GM04503 (cell line): ENCODE data around the gene KRT6B.
A peak's percentile ranks its signal among the peaks of the same experiment; 100 is the strongest.
"Not testable (repeated sequence)": the region's sequence is repeated elsewhere in the genome, so short reads cannot be mapped to it uniquely, and the experiment has no call there.

Experiments
- DNase-seq: peaks from one replicate; pipeline ENCODE4 v3.0.0-alpha.2; 2012; ENCODE audit warnings: low read depth

The KRT6B gene

DNA sequence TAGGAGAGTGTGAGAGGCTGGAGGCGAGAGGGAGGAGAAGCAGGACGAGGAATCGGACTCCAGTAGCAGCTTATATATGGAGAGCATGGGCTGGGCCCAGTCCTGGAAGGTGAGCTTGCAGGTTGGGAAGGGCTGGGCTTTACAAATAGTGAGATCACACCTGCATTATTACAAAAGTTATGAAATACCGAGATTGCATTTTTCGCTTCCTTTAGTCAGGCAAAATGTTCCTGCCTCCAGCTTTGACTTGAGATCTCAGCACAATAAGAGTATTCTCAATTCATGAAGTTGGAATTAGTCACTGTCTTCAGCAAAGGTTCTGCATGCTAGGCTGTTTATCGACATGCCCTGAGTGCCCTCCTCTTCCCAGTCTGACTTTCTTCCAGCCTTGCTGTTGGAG, at the start of gene KRT6B:
TSS of gene KRT6B (minus strand) at position 46 of the 400 bp plus-strand sequence. CDS start 68 bp downstream, outside the sequence.
- DNase-seq, result no peak

DNA sequence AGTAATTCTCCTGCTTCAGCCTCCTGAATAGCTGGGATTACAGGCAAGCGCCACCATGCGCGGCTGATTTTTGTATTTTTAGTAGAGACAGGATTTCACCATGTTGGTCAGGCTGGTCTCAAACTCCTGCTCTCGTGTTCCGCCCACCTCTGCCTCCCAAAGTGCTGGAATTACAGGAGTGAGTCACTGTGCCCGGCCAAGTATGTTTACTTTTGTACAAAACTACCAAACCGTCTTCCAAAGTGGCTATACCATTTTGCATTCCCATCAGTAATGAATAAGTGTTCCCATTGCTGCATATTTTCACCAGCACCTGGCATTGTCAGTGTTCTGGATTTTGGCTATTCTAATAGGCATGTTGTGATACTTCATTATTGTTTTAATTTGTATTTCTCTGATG, 49.5 kb upstream of the KRT6B start:
- DNase-seq, result no peak

DNA sequence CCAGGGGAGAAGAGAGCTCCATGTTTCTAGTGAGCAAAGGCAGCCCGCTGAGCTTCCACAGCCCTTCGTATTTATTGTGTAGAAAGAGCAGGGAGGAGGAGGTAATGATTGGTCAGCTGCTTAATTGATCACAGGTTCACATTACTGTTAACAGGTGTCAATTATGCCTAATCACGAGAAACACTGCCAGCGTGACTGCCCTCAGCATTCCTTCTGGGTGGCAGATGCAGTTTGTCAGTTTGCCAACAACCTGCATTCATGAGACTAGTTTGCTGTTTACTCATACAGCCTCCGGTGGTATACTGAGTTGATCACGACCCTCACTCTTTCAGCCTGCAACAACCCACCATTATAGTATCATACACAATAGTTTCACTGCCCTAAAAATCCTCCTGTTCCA, 48.6 kb upstream of the KRT6B start:
- DNase-seq, result not testable (repeated sequence)

DNA sequence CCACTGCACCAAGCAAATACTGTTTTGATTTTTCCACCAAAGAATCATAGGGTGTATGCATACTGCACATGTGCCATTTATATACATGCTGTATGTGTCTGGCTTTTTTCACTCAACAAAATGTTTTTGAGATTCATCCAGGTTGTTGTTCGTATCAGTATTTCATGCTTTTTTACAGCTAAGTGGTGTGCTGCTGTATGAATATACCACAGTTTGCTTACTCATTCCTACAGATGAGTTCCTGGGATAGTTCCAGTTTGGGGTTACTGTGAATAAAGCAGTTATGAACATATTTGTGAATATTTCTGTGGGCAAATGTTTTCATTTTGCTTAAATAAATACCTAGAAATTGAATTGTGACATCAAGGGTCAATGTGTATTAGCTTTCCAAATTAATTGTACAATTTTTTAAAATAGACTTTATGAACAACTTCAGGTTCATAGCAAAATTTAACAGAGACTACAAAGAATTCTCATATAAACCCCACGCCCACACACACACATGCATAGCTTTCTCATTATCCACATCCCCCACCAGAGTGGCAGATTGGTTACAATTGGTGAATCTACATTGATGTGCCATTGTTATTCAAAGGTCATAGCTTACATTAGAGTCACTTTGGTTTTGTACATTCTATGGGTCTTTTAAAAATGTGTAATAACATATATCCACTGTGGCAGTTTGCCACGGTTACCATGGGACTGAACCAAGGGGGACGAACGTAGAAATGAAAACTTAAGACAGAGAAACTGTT, 48.0 kb upstream of the KRT6B start:
- no peak for DNase-seq

DNA sequence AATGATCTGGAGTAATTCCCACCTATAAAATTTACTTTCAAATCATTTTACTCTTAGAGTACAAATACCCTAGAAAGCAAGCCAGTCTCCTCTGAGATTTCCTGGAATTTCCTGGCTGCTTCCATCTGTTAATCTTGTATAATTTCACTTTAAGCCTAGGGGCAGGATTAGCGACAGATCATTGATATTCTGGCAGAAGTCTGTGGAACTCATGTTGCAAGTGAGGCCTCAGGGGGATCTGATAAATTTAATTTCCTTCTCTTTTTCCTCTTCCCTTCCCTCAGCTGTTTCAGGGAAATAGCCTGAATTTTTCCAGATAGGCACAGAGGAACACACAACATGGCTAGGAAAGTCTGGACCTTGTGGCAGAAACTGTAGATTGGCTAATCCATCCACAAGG, 47.0 kb upstream of the KRT6B start:
- no peak for DNase-seq

DNA sequence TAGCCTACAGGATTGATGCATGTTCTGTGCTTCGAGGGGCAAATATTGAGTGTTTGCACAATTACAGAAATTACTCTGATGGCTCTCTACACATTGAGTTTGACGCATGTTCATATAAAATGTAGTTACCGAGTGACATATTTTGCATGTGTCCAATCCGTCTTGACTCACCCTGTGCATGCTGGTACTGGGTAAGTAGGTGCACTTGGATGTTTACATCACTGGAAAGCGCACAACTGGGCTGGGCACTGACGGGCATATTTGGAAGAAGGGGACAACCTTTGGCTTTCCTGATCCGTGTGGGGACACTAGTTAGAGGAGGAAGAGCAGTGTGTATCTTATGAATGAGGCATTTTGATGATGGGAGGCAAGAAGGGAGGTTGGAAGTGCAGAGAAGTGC, 46.0 kb upstream of the KRT6B start:
- DNase-seq, result no peak

DNA sequence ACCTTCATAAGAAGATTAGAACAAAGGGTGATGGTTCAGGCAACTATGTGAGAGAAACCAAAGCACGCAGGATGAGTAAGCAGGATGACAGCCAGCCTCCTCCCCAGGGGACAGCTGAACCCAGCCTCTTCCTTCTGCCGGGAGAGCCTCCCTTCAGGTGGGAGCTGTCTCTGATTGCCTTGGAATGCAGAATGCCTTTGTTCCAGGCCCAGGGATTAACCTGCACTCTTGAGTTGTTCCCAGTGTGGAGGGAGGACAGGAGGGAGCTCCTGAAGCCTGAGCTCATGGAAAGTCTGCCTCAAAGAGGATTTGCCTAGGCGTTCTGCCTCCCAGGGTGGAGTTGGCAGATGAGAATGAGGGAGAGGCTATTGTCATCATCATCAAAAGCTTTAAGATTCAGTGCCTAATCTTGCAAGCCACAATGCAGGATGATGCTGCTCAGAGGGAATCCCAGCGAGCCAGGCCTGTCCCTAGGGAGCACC, 44.7 kb upstream of the KRT6B start:
- DNase-seq, result peak; percentile 47

DNA sequence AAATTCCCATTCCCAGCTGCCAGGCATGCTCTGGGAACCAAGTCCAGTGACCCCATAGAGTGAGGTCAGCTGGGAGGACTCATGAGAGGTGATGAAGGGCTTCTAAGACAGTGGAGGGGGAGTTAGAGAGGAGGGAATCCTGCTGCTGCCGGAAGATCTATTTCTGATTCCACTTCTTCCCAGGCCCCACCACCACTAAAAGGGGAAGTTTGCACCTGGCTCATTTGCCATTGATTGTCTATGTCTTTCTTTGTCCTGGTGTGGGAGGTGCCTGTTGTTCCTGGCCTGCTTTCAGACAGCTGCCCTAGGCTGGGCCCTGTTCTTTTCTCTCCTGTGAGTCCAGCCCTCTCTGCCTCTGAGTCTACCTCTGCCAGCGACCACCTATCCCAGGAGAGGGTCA, 44.1 kb upstream of the KRT6B start:
- no peak for DNase-seq

DNA sequence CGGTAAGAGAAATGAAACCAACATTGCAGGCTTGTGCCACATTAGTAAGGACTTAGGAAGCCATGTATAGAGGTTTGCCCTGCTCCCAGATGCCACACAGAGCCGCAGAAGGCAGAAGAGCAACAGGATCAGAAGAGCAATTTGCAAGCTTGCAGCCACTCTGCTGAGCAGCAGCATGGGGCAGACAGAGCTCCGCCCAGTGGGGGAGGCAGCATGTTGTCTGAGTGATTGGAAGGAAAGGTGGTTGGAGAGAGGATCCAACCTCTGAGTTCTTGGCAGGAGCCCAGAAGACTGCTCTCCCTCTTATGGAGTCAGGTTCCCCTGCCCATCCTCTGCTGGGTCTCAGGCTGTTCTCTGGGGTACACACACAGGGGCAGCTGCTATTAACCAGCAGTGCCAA, 43.4 kb upstream of the KRT6B start:
- DNase-seq, result no peak

DNA sequence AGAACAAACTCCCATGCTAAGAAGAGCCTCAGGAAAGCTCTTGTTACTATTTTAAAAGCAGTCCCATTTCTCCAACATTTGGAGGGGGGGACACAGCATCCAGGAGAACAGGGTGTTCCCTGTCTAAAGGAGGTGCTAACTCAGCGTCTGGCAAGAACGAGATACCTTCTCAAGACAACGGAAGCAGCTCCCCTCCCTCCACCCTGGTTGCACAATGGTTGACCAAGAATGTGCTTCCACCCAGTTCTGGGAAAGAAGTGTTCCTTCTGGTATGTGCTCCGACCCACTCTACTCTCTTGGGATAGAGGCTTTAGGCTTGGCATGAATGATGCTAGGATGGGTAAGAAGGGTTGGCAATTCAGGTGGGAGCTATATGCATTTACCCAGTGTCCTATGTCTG, 42.6 kb upstream of the KRT6B start:
- DNase-seq, result peak; percentile 34

DNA sequence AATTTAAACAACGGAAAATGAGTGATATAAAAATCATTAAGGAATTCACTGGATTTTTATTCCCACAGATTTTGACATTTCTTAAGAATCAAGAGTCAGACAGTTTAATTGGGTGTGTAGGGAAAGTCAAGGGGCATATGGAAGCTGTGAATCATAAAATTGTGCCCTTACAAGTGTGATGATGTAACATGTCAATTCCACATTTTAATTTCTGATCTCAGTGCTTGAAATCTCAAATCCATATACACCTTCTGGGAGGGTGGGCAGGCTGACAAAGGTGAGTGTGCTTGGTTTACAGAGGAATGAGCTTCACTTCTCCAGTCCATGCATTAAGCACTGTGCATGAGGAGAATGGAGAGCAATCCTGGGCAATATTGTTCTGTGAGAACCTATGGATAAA, 42.2 kb upstream of the KRT6B start:
- DNase-seq, result no peak

DNA sequence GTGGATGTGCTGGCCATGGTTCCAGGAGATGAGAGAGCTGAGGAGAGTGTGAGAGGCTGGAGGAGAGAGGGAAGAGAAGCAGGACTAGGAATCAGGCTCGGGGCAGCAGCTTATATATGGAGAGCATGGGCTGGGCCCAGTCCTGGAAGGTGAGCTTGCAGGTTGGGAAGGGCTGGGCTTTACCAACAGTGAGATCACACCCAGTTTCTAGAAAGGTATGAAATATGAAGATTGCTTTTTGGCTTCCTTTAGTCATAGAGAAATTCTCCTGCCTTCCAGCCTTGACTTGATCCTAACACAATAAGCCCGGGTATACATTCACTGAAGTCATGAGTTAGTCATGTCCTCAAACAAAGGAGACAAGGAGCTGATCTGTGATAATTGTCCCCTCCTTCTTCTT, 41.2 kb upstream of the KRT6B start, which contains the start of gene KRT6A:
TSS of gene KRT6A (minus strand) at position 86 of the 400 bp plus-strand sequence. CDS start at position 17, 69 bp downstream.
- DNase-seq, result no peak

DNA sequence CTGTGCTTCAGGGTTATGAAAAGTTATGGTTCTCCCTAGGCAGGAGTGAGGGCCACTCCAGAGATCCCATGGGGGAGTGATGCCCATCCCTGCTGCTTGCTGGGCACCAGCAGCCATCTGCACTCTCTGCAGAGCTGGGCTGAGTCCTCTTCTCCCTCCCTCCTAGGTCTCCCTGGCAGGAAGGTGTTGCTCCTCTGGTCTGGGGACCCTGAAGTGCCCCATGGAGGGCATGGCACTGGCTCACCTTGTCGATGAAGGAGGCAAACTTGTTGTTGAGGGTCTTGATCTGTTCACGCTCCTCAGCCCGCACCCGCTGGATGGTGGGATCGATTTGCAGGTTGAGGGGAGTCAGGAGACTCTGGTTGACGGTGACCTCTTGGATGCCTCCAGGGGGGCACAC, 40.5 kb upstream of the KRT6B start:
- DNase-seq, result not testable (repeated sequence)

DNA sequence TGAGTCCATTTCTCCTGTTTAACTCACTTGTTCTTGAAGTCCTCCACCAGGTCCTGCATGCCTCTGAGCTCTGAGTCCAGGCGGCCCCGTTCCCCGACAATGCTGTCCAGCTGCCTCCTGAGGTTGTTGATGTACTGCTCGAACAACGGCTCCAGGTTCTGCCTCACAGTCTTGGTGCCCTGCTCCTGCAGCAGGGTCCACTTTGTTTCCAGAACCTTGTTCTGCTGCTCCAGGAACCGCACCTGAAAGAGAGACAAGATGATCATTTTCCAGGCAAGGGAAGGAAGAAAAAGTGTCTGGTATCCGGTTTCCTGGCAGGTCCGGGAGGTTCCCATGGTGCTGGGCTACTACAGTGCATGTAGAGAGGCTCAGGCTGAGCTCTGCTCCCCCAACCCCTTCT, 39.5 kb upstream of the KRT6B start:
- not testable (repeated sequence) for DNase-seq

DNA sequence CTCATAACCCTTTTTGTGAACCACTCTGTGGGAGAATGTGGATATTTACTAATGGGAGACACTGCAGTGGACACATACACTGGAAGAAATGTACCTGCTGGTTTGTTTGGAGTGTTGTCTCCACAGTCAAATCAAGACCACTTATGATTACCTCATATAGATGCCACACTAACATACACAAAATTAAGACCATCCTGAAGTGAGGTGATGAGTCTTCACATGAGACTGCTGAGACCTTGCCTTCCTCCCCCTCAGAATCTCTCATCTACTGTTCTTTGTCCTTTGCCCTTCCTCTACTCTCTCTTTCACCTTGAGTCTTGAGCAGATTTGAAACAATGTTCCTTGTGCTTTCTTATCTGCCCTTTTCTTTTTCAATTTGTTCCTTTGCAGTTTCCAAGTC, 36.8 kb upstream of the KRT6B start:
- DNase-seq, result no peak

DNA sequence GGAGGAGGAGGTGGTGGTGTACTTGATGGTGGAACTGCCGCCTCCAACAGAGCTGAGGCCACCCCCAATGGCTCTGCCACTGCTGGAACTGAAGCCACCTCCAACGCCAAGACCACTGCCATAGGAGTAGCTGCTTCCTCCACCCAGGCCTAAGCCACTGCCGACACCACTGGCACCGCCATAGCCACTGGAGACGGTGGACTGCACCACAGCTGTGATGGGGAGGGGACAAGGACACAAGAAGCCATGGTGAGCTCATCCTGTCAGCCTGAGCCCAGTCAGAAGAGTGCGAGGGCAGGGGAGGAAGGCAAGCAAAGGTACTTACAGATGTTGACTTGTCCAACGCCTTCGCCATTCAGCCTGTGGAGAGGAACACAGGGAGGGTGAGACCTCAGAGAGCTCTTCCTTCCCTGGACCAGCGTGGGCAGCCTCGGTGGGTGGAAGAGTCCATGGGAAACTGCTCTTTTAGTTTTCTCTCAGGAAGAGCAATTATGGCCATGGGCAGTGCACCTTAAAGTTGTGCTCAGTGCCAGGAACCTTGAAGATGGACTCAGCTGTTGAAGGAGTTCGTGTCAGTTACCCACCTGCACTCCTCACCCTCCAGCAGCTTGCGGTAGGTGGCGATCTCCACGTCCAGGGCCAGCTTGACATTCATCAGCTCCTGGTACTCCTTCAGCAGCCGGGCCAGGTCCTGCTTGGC, 35.9 kb upstream of the KRT6B start:
- DNase-seq, result not testable (repeated sequence)

DNA sequence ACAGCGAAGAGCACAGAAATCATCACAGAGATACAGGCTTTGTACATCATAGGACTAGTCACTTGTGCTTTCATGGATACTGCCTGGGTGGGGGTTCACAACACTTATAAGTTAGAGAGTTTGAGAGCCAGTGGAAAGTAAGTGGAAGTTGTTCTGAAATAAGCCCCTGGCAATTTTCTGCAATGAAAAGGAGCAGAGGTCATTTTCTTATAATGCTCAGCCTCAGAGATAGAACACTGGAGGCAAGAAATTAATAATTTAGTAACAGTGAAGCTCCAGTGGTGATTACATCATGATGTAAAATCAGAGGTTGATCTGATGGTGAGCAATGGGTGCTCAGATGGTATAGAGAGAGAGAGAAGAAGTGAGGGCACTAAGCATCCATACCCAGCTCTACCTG, 35.3 kb upstream of the KRT6B start:
- no peak for DNase-seq

DNA sequence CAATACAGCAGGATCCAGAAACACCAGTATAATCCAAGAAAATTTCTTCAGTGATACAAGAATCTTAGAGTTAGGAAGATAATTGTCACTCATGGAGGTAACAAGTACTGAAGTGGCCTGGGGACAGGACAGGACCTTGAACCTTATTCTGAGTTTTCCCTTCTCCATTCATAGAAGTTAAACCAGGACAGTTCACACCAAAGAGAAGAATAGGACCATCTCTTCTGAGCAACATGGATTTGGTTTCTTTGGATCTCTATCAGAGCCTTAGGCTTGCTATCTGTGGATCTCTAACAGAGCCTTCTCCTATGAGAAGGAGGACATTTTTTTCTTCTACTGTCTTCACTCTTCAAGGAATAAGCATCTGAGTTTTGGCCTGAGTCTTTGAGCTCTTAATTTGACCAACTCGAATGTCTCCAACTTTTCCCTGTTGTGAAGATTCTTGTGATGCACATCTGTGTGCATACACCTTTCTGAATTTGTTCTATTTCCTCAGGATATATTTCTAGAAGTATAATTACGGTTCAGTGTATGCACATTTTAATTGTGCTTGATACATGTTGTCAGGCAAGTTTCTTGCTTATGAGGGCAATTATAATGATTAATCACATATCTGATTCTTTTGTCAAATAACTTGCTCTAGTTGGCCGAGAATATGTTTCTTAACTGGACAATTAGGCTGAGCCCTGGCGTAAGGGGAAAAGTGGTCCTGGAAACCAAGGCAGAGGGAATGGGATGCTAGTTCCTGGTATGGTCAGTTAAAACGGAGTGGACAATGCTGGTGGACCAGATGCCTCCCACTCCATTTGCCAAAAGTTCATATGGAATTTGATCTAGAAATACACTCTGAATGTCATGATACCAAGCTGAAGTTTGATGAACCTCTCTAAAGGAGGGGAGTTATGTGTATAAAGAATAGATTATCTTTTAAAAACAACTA, 34.5 kb upstream of the KRT6B start:
- DNase-seq, result no peak

DNA sequence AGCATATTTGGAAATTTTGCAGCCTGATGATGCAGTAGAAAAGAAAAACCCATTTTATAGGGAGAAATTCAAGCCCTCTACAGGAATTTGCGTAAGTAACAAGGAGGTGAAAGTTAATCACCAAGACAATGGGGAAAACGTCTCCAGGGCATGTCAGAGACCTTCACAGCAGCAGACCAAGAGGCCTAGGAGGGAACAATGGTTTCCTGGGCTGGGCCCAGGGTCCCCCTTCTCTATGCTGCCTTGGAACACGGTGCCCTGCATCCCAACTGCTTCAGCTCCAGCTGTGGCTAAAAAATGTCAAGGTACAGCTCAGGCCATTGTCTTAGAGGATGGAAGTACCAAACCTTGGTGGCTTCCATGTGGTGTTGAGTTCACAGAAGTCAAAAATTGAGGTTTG, 28.1 kb upstream of the KRT6B start:
- no peak for DNase-seq

DNA sequence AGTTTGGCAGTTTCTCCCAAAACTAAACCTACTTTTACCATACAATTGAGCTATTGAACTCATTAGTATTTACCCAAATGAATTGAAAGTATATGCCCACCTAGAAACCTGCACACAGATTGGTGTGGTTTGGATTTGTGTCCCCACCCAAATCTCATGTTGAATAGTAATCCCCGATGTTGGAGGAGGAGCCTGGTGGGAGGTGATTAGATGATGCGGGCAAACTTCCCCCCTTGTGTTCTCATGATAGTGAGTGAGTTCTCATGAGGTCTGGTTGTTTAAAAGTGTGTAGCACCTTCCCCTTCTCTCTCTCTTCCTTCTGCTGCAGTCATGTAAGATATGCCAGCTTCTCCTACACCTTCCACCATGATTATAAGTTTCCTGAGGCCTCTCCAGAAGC, 25.7 kb upstream of the KRT6B start:
- no peak for DNase-seq

DNA sequence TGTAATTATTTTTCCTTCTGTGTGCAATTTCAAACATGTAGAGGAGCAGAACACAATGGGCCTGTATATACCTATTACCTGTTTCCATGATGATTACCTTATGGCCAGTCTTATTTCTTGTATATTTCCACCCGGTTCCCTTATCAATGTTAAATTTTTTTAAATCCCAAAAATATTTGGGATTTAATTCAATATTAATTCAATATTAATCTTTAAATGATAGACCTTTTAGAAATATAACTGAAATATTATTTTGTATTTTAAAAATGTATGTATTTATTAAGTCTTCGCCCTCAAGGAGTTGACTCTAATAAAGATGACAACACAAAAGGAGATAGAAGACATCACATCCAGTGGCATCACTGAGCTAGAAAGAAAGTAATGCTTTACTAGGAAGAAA, 22.3 kb upstream of the KRT6B start:
- DNase-seq, result no peak

DNA sequence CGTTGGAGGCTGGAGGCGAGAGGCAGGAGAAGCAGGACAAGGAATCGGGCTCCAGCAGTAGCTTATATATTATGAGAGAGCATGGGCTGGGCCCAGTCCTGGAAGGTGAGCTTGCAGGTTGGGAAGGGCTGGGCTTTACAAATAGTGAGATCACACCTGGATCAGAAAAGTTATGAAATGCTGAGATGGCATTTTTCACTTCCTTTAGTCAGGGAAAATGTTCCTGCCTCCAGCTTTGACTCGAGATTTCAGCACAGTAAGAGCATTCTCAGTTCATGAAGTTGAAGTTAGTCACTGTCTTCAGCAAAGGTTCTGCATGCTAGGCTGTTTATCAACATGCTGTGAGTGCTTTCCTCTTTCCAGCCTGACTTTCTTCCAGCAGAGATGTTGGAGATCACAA, 21.8 kb upstream of the KRT6B start, which contains the start of gene KRT6C:
TSS of gene KRT6C (minus strand) at position 38 of the 400 bp plus-strand sequence. CDS start 68 bp downstream, outside the sequence.
- no peak for DNase-seq
